Left ventricle myocardium inferior (tissue), 1 donor: ENCODE measurements around the gene ANKS1B. TPM values are rescaled to one million over a fixed set of nuclear protein-coding genes. Genes with fewer than 3 reads are reported as not detected.

Source experiments
- DNase-seq: peaks from one replicate; pipeline ENCODE4 v3.0.0-alpha.2; 2020
- H3K27ac ChIP-seq: fragments of 200-600 bp; replicated peaks from 2 replicates; pipeline ENCODE4 v1.8.0; 2021
- H3K27me3 ChIP-seq: fragments of 200-600 bp; 2 replicates; pipeline ENCODE4 v1.8.0; 2021; ENCODE audit warnings: low read depth
- H3K36me3 ChIP-seq: fragments of 200-600 bp; 2 replicates; pipeline ENCODE4 v1.8.0; 2021
- H3K4me1 ChIP-seq: fragments of 200-600 bp; 2 replicates; pipeline ENCODE4 v1.8.0; 2021
- H3K4me3 ChIP-seq: fragments of 200-600 bp; 2 replicates; pipeline ENCODE4 v1.8.0; 2021; ENCODE audit warnings: mild to moderate bottlenecking, moderate library complexity
- H3K9me3 ChIP-seq: fragments of 200-600 bp; replicated peaks from 2 replicates; pipeline ENCODE4 v1.8.0; 2021
- intact Hi-C: fragments of 100-400 bp; cut with micrococcal nuclease; formaldehyde crosslinking; loops from one replicate; pipeline ENCODE4 v1.11.0; 2022
- total RNA-seq: library from RNA; stranded (reverse); fragmentation: NEBNext Ultra II Directional; extraction: Animal tissue kit (Norgen Biotek cat#: 25700); gene quantifications from one replicate; pipeline ENCODE4 v1.2.1, GENCODE V29; 2021
- TF ChIP-seq, protein P1 (sequence below): fragments of 200-600 bp; IDR thresholded peaks from 2 replicates; pipeline ENCODE4 v1.8.0; 2021; ENCODE audit warnings: antibody characterized with exemption, mild to moderate bottlenecking, borderline replicate concordance
- donor health status: DM: no; HTN: yes; CAD: no; lungs with severe emphysema.

The ANKS1B gene
- total RNA-seq, 1 donor from 2014 or later, result 1.6 TPM

DNA sequence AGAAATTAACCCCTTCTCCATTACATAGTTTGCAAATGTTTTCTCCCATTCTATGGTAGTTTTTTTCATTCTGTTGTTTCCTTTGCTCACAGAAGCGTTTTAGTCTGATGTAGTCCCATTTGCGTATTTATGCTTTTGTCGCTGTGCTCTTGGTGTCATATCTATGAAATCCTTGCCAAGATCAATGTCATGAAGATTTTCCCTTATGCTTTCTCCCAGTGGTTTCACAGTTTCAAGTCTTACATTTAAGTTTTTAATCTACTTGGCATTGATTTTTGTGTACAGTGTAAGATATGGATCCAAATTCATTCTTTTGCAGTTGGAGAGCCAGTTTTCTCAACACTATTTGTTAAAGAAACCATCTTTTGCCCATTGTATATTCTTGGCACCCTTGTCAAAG is 982.0 kb downstream of the ANKS1B start:
- no peaks in the 10 kb centered on the region for H3K9me3 ChIP-seq
- intact Hi-C loops, result no loop called here

DNA sequence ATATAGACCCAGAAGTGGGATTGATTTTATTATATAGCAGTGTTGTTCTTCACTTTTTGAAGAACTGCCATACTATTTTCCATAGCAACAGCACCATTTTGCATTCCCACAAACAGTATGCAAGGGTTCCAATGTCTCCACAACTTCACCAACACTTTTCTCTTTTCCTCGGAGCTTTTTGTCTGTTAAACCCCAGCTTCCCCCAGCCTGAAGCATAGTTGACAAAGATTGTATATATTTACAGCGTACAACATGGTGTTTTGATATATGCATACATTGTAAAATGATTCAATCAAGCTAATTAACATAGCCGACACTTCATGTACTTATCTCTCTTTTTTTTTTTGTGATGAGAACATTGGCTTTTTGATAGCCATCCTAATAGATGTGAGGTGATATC is 982.6 kb downstream of the ANKS1B start:
- Histone ChIP-seq H3K27me3 (peaks cover 16% of the 10 kb centered on the region), H3K27ac (no peak overlapping the region), H3K9me3 (no peaks in the 10 kb centered on the region), H3K36me3 (no peaks in the 10 kb centered on the region), H3K4me3 (no peak overlapping the region), H3K4me1 (no peaks in the 10 kb centered on the region)
- no peak for DNase-seq
- TF ChIP-seq, protein P1, sequence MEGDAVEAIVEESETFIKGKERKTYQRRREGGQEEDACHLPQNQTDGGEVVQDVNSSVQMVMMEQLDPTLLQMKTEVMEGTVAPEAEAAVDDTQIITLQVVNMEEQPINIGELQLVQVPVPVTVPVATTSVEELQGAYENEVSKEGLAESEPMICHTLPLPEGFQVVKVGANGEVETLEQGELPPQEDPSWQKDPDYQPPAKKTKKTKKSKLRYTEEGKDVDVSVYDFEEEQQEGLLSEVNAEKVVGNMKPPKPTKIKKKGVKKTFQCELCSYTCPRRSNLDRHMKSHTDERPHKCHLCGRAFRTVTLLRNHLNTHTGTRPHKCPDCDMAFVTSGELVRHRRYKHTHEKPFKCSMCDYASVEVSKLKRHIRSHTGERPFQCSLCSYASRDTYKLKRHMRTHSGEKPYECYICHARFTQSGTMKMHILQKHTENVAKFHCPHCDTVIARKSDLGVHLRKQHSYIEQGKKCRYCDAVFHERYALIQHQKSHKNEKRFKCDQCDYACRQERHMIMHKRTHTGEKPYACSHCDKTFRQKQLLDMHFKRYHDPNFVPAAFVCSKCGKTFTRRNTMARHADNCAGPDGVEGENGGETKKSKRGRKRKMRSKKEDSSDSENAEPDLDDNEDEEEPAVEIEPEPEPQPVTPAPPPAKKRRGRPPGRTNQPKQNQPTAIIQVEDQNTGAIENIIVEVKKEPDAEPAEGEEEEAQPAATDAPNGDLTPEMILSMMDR, result no peak
- intact Hi-C loops, result no loop called here

More for the DNA sequence above, 982.0 kb downstream of the ANKS1B start:
- Histone ChIP-seq H3K27ac (no peak overlapping the region), H3K4me1 (no peaks in the 10 kb centered on the region), H3K4me3 (no peak overlapping the region), H3K36me3 (no peaks in the 10 kb centered on the region), H3K27me3 (peaks cover 19% of the 10 kb centered on the region)
- DNase-seq, result no peak
- TF ChIP-seq, protein P1, result no peak

DNA sequence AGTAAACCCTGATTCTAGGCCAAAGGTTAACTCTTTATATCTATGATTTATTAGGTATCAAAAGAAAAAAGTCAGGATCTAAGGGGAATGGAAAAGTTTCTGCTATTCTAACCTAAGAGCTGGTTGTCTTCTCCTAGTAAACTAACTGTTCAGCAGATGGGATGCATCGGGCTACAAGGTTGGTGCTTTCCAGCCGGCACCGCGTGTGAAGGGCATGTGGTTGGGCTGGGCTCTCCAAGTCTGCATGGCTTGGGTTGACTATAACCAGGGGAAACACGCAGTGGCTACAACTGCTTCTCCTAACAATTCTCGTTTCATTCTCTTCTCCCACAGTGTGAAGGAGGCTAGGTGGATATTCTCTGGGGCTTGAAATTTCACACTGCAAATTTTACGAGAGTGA is 985.2 kb downstream of the ANKS1B start:
- intact Hi-C loops, result loop anchor here (5.0 kb wide), 1 partner anchor 302 kb away; no protein-coding TSS in a partner anchor
- no peak overlapping the region for H3K4me3 ChIP-seq
- no peaks in the 10 kb centered on the region for H3K9me3 ChIP-seq

DNA sequence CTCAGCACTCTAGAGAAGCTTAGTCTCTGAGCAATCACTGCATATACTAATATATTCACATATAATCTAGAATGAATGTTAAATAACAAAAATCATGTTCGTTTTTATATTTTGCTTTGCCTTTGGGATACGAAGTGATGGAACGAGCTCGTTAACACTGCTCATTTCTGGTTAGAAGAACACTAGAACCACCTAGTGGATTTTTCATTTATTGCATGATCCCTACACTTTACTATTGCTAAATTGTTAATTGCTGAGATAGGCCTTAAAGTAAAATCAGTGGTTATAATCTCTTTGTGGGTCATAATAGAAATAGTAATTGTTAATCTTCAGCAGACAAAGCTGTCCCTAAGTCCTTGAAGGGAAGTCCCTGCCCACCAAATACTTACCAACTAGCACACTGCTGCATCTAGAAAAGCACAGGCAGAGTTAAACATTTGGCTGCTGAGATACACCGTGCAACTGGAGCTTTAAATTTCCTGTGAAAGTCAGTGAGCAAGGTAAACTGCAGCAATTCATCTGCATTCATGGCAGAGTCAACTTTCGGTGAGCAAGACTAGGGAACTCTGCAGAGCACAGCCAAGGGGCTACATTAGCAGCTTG is 985.9 kb downstream of the ANKS1B start:
- H3K9me3 ChIP-seq, result no peaks in the 10 kb centered on the region
- DNase-seq, result no peak
- TF ChIP-seq, protein P1, result peak; percentile 78
- no peak overlapping the region for H3K4me3 ChIP-seq
- intact Hi-C loops, result loop anchor here (5.0 kb wide), 1 partner anchor 301 kb away; no protein-coding TSS in a partner anchor
- no peaks in the 10 kb centered on the region for H3K36me3 ChIP-seq
- H3K27me3 ChIP-seq, result peaks cover 3% of the 10 kb centered on the region
- no peaks in the 10 kb centered on the region for H3K4me1 ChIP-seq
- no peak overlapping the region for H3K27ac ChIP-seq

More for the DNA sequence above, 985.2 kb downstream of the ANKS1B start:
- H3K27ac ChIP-seq, result no peak overlapping the region
- TF ChIP-seq, protein P1, result no peak
- DNase-seq, result no peak
- H3K27me3 ChIP-seq, result peaks cover 8% of the 10 kb centered on the region
- no peaks in the 10 kb centered on the region for H3K36me3 ChIP-seq
- H3K4me1 ChIP-seq, result no peaks in the 10 kb centered on the region

DNA sequence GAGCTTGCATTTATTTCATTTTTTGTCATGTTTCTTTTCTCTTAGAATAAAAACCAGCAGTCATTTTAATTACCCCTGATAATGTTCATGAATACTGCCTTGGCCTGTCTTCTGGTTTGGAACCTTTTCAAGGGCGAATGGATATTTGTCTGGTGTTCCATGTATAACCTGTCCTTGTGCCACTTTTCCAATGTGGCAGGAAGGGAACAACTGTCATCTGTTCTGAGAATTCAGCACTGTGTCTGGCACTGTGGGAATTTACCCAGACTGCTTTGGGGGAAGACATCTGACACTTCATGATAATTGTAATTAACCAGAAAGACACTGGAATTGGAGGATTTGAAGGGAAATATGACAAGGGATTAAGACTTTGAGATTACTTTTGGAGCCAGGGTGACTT is 986.8 kb downstream of the ANKS1B start:
- Histone ChIP-seq H3K27me3 (no peaks in the 10 kb centered on the region), H3K4me3 (no peak overlapping the region), H3K36me3 (no peaks in the 10 kb centered on the region), H3K9me3 (no peaks in the 10 kb centered on the region), H3K4me1 (no peaks in the 10 kb centered on the region), H3K27ac (no peak overlapping the region)
- intact Hi-C loops, result loop anchor here (5.0 kb wide), 1 partner anchor 301 kb away; no protein-coding TSS in a partner anchor
- TF ChIP-seq, protein P1, result no peak
- DNase-seq, result no peak
